ENCODE measurements around the gene CTSZ.
"Not testable (repeated sequence)": the region's sequence is repeated elsewhere in the genome, so short reads cannot be mapped to it uniquely, and the experiment has no call there.

CTSZ gene

DNA sequence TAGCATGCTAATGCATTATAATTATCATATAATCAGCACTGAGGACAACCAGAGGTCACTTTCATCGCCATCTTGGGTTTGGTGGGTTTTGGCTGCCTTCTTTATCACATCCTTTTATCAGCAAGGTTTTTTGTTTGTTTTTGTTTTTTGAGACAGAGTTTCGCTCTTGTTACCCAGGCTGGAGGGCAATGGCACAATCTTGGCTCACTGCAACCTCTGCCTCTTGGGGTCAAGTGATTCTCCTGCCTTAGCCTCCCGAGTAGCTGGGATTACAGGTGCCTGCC lies 4.8 kb upstream of the CTSZ start:
- DNase-seq: not testable (repeated sequence)

DNA sequence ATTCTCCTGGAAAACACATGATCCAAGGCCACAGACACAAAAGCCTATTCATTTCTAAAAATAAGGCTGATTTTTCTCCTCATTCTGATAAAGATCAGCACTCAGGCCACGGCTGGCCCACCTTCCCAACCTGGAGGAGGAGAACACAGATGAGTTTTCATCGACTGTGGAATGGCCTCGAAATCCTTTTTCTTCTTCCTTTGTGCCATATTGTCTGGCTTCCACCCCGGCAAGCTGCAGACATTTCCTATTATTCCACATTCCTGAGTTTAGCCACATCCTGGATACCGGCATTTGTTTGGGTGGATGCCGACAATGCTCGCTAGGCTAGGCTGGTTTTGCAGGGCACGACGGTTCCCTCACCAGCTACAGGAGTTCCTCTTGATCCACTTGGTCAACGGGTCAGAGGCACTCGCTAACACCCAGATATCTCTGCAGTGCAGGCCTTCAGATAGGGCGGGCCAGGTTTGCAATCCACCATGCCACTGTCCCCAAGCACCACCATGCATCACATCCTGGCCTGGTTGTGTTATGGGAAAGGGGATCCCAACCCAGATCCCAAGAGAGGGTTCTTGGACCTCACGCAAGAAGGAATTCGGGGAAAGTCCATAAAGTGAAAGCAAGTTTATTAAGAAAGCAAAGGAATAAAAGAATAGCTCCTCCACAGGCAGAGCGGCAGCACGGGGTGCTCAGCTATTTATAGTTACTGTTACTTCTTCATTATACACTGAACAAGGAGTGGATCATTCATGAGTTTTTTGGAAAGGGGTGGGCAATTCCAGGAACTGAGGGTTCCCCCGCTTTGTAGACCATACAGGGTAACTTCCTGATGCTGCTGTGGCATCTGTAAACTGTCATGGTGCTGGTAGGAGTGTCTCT lies 4.2 kb upstream of the CTSZ start:
- DNase-seq: no peak

DNA sequence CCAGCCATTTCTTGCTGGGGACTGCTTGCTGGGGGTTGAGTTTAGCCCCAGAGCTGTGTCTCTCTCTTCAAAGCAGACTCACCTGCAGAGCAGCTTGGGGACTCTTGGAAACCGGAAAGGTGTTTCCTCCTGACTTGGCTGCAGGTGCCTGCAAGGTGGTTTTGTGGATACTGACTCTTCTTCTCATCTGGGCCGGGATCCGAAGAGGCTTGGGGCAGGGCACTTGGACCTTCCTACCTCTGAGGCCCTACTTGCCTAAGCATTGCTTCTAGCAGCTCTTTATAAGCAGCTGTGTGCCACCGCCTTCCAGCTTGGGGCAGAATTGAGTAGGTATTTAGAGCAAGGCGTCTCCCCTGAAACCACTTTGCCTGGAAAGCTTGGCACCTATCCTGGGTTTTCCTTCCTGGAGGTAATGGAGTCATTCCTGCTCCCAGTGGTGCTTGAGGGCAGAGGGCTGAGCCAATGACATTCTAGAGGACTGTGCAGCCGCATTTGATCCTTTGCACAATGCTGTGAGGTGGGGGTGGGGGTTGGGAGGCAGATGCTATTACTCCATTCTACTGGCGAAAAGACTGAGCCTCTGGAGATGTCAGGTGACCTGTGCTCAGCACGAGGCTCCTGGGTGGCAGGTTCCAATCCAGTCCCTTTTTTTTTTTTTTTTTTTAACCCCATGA lies 3.4 kb upstream of the CTSZ start:
- DNase-seq: no peak

DNA sequence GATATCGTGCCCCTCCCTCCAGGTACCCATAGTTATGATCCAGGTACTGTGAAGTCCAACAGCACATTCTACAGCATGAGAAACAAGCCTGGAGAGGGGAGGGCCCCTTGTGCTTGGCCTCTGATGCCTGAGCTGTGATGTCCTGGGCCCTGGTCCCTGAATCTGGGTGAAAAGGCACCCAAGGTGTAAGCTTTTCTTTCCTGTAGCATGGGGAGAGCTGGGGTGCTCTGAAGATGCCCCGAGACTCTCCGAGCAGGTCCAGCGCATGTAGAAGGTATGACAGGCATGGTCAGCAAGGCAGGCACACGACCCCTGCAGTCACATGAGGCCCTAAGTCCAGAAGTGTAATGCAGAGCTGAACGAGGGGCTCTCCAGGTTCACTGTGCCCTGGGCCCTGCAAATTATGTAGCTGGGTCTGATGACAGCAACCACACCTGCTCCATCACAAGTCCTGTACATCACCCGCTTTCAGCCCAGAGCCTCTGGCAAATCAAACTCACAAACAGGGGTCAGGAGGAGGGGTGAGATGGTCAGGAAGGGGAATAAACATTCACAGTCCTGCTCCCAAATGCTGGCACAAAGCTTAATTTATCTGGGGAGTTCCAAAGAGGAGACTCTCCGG lies 1.8 kb upstream of the CTSZ start:
- no peak for DNase-seq

DNA sequence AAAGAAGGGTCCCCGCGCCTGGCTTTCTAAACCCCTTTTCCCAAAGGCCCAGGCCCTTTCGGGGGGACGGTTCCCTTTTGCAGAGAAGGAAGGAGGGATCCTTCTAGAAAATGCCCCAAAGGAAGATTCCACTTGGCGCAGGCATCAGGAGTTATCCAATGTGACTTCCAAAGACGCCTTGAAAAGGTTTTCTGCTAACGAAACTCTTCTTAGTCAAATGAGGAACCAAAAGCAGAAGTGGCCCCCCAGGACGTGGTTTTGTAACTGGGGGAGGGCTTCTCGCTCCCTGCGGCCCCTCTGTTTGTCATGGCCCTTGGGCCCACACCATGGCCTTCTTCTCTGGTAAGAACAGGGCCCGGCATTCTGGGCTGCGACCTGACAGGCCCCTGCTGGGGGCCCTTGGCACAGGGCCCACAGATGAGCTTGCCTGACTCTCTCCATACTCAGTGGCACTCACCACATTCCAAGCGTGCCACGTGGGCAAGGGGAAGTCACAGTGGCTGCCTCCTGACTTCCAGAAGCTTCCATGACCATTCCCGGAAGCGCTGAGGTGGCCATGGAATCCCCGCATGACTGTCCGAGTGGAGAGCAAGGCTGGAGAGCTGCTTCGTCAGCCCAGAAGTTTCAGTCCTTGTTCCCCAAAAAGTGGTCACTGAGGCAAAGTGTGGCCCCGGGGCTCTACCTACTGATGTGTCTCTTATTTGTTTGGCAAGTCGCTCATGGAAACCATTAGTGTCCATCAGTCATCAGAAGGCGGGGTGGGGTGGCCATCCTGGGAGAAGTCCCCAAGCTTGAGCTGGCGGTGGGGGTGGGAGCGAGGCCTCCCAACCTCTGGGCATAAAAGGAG lies 834 bp upstream of the CTSZ start:
- no peak for DNase-seq

DNA sequence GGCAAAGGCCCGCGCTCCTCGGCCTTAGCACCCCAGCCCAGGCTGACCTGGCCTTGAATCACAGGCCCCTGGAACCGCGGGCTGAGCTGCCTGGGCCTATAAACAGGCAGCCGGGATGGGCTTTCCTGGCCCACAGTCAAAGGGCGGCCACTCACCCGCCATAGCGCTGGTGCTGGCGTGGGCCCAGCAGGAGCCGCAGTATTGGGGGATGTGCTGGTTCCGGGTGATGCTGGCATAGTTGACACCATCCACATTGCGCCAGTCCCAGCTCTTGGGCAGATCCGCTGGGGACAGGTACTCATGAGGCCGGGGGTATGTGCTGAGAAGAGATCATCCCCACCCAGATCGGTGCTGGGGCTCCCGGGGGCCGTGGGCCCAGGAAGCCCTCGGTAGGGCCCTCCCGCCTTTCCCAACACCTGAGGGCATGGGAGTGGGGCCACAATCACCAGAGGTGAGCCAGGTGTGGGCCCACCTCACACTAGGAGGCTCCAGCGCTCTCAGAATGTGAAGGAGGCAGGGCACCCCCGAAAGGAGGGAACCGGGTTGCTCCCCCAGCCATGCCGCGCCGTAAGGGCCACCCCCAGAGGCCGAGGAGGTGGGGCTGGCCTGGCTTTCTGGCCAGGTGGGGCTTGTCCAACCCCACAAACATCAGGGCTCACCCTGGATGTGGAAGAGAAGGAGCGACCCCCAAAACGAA lies 739 bp downstream of the CTSZ start:
- DNase-seq: no peak

DNA sequence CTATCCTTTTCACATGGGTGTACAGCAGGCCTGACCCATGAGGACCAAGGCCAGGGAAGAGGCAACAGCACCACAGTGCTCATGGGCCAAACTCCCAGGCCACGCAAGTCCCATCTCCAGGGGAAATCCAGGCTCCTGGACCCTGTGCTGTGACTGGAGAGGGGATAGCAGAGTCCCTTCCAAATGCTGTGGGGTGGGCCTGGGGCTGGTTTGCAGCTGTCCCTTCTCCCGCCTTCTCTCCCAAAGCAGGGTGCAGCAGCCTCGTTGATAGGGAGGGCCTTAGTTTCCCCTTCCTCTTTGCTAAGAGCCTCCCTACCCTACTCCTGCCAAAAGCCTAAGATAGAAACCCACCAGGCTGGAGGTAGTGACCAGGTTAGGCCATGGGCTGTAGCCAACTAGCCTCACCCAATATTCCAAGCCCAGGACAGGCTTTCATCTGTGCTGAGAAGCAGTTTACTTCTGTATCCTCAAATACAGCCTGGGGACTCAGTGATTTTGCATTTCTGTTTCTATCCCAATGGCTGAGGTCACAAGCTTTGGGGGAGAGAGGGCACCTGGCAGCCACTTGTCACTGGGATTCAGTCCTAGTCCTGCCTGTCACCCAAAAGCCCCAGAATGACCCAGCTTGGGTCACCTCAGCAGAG lies 1.4 kb downstream of the CTSZ start:
- no peak for DNase-seq

DNA sequence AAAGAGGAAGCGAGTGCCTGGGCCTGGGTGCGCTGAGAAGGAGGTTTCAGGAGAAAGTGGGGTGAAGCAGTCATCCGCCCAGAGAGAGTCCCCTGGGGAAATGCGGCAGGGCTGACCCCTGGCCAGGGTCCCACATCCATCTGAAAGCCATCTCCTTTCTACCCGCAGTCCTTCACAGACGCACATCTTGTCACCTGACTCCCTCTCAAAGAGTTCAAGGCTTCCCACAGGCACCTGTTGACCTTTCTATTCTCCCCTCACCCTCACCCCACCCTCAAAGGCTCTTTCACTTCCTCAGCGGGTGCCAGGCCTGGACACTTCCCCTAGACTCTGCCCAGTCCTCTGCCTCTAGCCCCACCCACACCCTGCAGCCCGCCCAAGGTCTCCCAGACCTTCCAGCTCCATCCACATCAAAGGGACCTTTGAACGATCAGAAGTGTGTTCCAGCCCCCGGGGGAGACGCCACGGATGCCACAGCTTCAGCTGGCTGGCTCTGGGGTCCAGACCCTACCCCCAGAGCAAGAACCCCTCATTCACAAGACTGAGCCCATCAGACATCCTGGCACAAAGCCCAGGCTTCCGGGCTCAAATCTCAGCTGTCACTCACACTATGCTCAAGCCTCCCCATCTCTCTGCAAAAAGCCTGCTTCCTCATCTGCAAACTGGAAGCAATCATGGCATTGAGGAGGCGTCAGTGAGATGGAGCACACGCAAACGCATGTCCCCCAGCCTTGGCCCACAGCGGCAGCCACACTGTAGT lies 2.1 kb downstream of the CTSZ start:
- no peak for DNase-seq

DNA sequence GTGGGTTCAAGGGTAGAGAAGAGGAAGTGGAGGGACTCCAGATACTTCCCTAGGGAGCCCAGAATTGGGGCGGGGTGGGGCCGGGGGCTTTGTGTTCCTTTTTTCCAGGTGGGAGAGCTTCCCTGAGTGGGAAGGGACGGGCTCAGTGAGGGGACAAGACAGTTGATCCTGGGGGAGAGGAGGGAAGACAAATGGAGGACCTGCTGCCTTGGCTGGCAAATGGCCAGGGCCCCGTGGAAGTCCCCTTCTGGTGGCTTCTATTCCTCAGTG lies 2.6 kb downstream of the CTSZ start:
- no peak for DNase-seq

DNA sequence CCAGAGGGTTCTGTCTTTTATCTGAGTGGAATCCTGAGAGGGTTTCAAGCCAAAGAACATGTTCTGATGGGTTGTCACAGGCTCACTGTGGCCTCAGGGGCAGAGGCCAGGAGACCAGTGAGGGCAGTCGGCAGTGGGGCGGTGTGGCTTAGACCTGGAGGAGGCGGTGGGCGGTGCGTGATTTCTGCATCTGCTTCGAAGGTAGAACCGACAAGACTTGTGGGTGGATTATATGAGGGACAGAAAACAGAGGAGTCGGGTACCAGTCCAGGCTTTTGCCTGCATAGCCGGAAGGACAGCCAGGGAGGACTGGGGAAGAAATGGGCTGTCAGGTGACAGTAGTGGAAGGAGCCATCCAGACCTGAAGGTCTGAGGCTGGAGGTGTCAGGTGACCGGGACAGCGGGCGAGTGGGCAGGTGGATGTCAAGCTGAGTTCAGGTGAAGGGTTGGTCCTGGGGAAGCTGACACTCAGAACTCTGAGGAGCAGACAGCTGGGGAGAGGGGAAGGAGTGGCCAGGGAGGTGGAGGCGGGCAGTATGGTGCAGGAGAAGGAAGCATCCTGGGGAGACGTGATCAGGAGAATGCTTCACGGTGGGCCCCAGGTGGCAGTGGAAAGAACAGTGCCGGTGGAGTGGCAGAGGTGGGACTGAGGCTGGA lies 3.1 kb downstream of the CTSZ start:
- DNase-seq: no peak

DNA sequence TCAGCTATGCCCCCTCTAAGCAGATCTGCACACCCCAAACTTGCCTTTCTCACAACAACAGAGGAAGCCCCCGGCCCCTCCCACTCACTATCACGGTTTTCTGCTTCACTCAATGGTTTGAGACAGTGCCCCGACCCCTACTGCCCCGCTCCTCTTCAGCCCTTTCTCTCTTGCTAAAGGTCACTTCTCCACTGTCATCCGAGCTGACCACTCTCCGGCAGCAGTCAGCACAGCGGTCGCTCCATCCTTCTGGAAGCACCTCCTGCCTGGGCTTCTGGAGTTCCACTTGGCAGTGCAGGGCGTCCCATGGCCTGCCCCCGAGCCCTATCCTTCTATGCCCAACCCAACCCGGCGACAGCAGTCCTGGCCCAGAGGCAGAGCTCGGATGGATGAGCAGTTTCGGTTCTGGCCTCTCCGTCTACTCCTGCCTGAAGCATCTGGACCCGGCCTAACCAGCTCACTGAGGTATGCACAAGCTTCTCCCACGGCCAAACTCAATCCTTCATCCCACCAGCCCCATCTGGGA lies 4.1 kb downstream of the CTSZ start:
- no peak for DNase-seq

DNA sequence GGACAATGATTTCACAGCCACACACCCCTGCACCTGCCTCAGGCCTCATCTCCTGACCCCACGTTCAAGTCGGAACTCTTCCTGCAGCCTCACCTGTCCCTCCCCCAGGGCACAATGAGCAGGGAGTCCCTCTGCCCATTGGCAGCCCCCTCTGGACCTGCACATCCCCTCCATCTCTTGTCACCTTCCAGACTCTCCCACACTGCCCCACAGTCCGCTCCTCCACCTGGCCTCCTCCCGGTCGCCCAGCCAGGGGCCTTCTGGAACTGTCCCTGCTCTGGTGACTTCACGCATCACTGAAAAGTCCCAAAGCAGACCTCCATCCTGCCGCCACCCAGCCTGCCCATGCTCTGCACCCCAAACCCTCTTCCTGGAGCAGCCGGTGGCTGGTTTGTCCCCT lies 4.7 kb downstream of the CTSZ start:
- no peak for DNase-seq

DNA sequence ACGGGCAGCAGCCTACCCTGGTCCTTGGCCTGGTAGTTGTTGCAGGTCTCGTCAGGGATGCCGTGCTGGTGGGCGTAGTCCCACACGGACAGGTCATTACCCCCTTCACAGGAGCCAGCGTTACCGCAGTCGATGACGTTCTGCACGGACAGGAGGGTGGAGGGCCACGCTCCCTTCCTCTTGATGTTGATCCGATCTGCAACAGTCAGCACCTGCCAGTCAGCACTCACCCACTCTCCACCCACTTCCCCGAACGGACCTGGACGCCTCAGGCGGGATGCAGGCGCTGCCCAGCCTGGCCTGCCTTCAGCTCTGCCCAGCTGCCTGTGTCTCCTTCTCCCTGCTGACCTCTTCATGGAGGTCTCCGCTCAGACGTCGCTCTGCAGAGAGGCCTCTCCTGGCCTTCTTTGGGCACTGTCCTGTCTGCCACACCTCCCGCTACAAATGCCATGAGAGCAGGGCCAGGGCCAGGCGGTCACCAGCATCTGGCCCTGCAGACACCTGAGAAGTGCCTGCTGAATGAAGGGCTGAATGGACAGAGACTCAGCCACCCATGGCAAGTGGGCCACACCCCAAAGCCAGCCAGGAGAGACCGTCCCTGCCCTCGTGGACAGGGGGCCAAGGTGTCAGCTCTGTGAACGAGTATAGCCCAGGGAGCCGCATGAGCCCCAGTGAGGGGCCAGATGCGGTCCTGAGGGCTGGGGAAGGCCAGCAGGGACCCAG lies 5.4 kb downstream of the CTSZ start:
- no peak for DNase-seq

DNA sequence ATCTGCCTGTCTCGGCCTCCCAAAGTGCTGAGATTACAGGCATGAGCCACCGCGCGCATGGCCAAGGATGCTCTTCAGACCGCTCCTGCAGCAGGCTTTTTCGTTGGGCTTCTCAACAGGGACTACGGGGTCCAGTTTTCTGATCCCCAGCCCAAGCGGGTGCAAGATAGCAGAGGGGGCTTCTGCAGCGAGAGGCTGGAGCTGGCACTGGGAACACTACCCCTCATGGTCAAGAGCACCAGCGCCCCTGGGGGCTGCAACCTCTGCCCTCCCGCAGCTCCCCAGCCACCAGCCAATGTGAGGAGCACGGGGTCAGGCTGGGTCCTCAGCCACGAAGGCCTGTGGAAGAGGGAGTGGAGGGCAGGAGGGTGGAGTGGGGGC lies 6.0 kb downstream of the CTSZ start:
- no peak for DNase-seq

DNA sequence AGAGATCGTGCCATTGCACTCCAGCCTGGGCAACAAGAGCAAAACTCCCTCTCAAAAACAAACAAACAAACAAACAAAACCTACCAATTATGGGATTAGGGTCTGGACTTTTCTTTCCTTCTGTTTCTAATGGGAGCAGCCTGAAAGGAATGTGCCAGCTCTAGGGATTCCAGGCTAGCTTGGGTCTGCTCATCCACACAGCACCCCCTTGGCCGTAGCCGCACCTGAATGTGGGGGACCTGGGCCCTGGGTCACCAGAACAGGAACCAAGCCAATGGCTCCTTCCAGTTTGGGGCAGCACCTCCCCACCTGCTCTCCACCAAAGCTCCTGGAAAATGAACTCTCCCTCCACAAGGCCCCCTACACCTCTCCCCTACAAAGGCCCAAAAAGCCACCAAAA lies 6.7 kb downstream of the CTSZ start:
- no peak for DNase-seq

DNA sequence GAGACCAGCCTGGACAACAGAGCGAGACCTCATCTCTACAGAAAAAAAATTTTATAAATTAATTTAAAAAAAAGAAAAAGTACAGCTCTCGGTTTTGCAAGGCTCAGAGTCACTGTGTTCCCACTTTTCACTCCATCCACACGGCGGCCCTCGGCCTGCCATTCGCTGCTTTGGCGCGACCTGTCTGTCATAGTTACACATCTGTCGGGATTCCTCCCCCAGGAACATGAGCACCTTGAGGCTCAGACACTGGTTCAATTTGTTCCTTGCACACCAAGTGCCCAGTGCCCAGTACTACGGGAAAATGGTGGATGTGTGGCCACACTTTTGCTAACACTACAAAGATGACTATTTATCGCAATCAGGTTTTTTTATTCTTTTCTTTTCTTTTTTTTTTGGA lies 8.4 kb downstream of the CTSZ start:
- no peak for DNase-seq

DNA sequence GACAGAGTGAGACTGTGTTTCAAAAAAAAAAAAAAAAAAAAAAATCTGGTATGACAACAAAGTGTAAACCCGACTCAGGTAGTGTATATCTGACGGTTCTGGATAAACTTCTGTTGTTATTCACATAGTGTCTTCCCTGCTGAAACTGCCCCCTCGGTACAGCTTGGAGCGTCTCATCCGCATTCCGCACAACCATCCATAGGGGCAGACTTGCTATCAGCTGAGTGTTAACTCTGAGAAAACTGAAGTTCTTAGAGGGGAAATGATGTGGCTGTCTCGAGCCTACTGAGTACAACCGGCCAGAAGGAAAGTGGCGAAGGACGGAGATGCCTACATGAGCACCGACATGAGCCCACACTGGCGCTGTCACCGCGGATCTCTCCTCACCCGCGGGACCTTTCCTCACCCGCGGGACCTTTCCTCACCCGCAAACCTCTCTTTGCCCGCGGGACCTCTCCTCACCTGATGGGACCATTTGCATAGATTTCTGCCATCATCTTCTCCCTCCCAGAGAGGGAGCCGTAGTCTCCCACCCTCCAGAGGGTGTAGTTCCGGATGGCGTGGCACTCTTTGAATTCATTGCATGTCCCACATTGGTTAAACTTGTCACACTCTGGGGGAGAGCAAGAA lies 9.8 kb downstream of the CTSZ start:
- DNase-seq: no peak

DNA sequence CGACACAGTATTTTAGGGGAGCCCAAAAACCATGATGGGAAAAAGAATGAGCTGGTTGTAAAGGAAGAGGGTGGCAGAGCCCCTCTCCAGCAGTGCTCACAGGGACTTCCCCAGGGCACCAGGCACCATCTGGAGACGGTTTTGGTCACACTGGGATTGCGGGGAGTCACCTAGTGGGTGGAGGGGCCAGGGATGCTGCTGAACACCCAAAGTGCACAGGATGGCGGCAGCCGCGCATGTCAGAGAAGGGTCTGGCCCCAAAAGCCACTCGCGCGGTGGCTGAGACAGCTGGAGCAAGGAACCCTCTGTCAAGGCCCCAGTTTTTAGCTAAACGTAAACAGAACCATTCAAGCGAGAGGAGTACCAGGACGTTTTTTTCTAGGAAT lies 10.8 kb downstream of the CTSZ start:
- no peak for DNase-seq

DNA sequence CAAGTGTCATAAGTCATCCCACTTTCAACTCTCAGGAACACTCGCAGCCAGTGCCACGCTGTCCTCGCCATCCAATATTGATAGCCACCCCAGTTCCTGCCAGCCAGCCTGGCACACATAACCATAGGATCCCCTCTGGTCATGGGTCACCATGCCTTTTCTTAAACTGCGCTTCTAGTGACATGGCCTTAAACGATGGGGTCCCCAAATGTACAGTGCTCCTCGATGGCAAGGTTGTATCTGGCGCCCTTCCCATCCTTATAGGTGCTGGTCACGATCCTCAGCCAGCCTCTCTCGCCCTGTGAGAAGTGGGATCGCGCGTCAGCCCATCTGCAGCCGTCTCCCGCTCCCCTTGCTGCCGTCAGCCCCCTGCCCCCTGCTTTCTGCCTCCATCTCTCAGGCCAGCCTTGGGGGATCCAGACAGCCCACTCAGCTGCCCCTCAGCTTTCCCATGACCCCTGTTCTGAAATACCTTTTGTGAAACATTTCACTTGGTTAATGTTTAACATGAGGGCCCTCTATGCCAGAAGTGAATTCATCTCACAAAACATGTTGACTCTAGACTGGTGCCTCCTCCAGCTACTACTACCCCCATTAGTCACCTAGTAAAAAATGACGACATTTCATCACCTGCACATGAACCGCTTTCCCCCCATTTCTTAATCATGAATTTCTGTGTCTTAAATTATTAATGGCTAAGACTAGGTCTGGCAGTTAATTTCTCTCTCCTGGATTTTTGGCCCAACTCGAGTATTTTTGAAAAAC lies 11.4 kb downstream of the CTSZ start:
- DNase-seq: no peak

Measured in NCI-H510A treated with DMSO at 0.1 percent for 48 hours (cell line).